ENCODE results near the gene SYT2.

- TF ChIP-seq POLR2AphosphoS5 (IDR thresholded peaks at IDR 0.05; ENCODE audit: low read length) (no peak), MAX (IDR thresholded peaks at IDR 0.05; ENCODE audit: low read depth, low read length) (no peak), TCF12 (IDR thresholded peaks at IDR 0.05; ENCODE audit: low read depth, low read length) (no peak), CTCF (IDR thresholded peaks at IDR 0.05 in 2 of 3, conservative IDR thresholded peaks at IDR 0.05 in 1 of 3; ENCODE audit: control insufficient read depth in 2 of 3, extremely low read depth in 1 of 3, insufficient read depth in 1 of 3, low read depth in 3 of 3, low read length in 3 of 3) (no peak), JUNB (IDR thresholded peaks at IDR 0.05) (no peak), NRF1 (conservative IDR thresholded peaks at IDR 0.05; ENCODE audit: low read depth, low read length) (no peak), CEBPB (IDR thresholded peaks at IDR 0.05; ENCODE audit: borderline replicate concordance in 1 of 2, low read depth in 2 of 2, low read length in 2 of 2) (no peak), ATF7 (IDR thresholded peaks at IDR 0.05; ENCODE audit: low read depth) (no peak), BCL11A (IDR thresholded peaks at IDR 0.05; ENCODE audit: low read depth, low read length) (no peak)
Observed at GRCh38 chr1:202723708-202724107, 13.5 kb upstream of the SYT2 start.
